HG03571 (cell line): ENCODE results near the gene USP2.
"Not testable (repeated sequence)": the region's sequence is repeated elsewhere in the genome, so short reads cannot be mapped to it uniquely, and the experiment has no call there.

Experiments used
- ATAC-seq: cut with Tn5 transposase; IDR thresholded peaks from one replicate; pipeline ENCODE4 v1.9.1; 2021; ENCODE audit not compliant: unreplicated experiment

Gene USP2

GRCh38 chr11:119414321-119414720 lies 32.8 kb upstream of the USP2 start:
- ATAC-seq: no peak

- no peak for ATAC-seq
These were observed 30.6 kb upstream of the USP2 start for GRCh38 chr11:119412072-119412471.

- no peak for ATAC-seq
These were observed 29.0 kb upstream of the USP2 start for GRCh38 chr11:119410501-119410900.

- ATAC-seq: no peak
These were observed 28.2 kb upstream of the USP2 start for GRCh38 chr11:119409731-119410130.

GRCh38 chr11:119406005-119406404 lies 24.5 kb upstream of the USP2 start:
- ATAC-seq: no peak

DNA sequence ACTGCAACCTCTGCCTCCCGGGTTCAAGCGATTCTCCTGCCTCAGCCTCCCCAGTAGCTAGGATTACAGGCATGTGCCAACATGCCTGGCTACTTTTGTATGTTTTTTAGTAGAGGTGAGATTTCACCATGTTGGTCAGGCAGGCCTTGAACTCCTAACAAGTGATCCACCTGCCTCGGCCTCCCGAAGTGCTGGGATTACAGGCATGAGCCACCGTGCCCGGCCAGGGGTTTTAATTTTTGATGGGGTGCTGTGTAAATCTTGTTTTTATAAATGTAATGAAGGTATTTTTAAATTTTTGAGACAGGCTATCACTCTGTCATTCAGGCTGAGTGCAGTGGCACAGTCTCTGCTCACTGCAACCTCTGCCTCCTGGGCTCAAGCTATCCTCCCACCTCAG lies 24.0 kb upstream of the USP2 start:
- ATAC-seq: not testable (repeated sequence)

GRCh38 chr11:119404872-119405271 lies 23.4 kb upstream of the USP2 start:
- no peak for ATAC-seq

GRCh38 chr11:119403021-119403420 lies 21.5 kb upstream of the USP2 start:
- no peak for ATAC-seq

GRCh38 chr11:119402470-119402869 lies 21.0 kb upstream of the USP2 start:
- ATAC-seq: no peak

GRCh38 chr11:119400860-119401259 lies 19.4 kb upstream of the USP2 start:
- no peak for ATAC-seq

GRCh38 chr11:119397740-119398139 lies 16.2 kb upstream of the USP2 start:
- no peak for ATAC-seq

GRCh38 chr11:119396835-119397234 lies 15.3 kb upstream of the USP2 start:
- no peak for ATAC-seq

- ATAC-seq: no peak
These were observed 9.8 kb upstream of the USP2 start for GRCh38 chr11:119391275-119391674.

DNA sequence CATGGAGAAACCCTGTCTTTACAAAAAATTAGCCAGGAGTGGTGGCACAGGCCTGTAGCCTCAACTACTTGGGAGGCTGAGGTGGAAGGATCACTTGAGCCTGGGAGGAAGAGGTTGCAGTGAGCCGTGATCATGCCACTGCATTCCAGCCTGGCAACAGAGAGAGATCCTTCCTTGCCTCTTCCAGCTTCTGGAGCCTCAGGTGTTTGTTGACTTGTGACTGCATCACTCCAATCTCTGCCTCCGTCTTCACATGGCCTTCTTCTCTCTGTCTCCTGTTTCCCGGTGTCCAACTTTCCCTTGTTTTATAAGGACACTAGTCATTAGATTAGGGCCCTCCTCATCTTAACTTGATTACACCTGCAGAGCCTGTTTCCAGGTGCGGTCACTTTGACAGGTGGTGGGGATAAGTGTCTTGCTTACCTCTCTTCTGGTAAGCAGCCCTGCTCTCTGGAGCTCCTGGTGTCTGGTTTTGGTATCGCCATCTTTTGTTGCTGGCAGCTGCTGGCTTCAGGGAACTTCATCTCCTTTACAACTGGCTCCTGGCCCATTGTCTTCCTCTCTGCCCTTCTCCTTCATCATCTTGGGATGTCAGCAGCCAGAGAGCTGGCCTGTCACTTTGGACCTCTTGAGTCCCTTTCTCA lies 8.2 kb upstream of the USP2 start:
- ATAC-seq: no peak

DNA sequence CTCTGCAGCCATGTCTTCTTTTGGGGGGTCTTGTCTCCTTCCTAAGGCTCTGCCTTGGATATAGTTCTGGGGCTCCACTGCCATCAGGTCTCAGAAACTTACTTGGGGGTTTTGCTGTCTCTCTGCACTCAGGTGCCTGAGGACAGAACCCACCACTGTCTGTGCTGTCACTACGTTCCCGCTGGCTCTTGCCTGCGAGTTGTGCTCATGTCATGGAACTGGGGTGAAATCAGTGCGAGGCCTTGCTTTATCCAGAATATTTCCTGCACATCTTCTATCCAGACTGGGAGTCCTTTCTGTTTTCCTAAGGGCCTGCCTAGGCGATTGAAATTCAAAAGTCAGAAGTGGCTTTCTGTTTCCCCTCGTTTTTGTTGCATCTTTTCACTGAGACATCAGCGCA lies 6.6 kb upstream of the USP2 start:
- no peak for ATAC-seq

GRCh38 chr11:119384332-119384731 lies 2.8 kb upstream of the USP2 start:
- no peak for ATAC-seq

GRCh38 chr11:119382513-119382912 lies 1.0 kb upstream of the USP2 start:
- ATAC-seq: not testable (repeated sequence)

DNA sequence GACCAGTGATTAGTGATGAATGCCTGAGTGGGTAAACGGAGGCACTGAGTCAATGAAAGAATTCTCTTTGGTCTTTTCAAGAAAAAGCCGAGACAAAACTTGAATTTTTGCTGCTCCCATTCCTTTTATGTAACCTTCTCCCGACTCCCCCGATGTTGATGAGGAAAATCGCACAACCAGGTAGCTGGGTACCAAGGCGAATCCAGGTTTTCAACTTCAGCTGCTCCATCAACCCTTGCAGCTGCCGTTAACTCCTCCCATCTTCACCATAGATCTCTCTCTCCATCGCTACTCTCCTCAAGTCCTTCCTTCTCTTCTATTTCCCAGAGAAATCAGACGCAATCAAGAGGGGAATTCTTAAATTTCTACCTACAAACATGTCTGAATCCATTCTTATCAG lies 611 bp upstream of the USP2 start:
- ATAC-seq: no peak

GRCh38 chr11:119380827-119381180 lies 686 bp downstream of the USP2 start:
- no peak for ATAC-seq

DNA sequence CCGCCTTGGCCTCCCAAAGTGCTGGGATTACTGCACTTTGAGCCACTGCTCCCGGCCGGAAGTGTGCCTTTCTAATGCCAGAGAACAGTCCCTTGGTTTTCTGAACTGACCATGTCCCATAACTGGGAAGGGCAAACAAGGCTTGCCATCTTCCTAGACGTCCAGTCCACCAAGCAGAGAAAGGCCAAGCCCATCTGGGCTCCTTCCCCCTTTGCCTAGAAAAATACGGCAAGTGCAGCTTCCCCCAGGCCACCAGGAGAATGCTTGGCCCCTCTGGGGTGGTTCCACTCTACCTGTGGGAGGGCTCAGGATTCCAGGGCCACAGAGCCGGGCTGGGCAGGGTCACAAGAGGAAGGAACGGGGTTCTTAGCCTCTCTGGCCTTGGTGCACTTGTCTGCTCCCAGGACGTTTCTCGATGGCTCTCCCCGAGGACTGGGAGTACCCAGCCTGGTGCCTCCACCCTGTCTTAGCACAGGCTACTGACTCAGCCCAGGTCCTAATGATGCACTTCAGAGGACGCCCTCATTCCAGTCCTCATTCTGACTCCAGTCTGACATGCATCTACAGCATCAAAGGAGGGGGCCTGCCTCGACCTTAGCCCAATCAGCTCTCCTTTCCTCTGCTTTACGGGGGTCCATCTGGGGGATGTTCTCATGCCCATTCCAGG lies 1.2 kb downstream of the USP2 start:
- no peak for ATAC-seq

DNA sequence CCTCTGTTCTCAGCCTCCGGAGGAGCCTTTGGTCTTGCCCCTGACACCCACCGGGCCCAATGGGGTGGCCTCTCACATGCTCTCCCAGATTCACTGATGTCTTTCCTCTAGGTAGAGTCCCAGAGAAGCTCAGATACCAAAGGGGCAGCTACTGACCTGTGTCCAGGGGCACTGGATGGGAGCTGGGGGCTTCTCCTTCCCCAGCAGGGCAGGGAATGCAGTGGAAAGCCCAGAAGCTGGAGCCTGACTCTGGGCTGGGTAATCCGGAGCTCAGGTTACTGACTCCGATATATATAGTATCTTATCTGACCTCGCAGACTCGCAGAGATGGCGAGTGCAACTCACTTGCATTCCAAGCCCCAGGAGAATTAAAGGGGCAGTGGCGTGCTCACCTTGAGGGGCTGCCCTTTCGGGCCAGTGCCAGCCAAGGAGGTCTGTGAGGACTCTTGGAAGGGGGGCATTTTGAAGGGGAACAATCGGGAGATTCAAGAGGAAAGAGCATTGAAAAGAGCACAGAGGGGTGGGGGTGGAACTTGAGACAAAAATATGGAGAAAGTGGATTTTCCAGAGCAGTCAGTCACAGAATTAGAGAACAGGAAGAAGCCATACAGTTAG lies 2.5 kb downstream of the USP2 start:
- no peak for ATAC-seq

DNA sequence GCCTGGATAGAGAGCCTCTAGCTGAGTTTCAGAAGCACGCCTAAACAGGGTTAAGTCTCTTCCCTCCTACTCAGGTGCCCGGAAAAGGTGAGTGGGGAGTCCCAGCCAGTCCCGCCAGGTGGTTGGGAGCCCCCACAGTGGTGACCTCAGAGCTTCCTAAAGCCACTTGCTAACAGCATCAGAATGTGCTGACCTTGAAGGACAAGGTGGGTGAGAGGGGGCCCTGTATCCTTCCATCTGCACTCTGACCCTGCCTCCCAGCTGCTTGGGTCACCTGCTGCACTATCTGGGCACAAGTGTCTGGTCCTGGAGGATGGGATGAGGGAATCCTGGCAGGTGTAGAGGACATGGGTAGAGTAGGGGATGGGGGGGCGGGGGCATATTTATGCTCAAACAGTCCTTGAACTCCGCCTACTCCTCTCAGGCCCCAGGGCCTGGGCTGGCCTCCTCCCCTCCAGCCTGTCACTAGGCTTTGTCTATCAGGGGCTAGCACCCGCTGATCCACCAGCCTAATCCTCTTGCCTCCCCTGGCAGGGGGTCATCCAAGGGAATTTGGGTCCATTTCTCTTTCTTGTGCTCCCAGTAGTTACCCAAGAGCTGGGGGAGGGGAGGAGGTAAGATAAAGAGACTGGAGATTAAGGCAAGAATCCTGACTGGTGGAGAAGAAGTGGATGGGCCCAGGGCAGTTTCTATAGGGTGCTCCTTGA lies 3.4 kb downstream of the USP2 start:
- no peak for ATAC-seq
